Activated T-cell treated with anti-CD3 and anti-CD28 coated beads, Interleukin-2, amount 50 U/mL, for 4 hours (primary cell): ENCODE data around the gene POLD2. TPM values are rescaled to one million over a fixed set of nuclear protein-coding genes. Genes with fewer than 3 reads are reported as not detected.
A peak's percentile ranks its signal among the peaks of the same experiment; 100 is the strongest.

Source experiments
- ATAC-seq, 2 donors: fragments of 200-7000 bp; cut with Tn5 transposase; one replicate each; pipeline ENCODE4 v1.10.0; 2021
- DNase-seq: peaks from one replicate; pipeline ENCODE4 v3.0.0-alpha.2; 2020
- H3K27me3 Mint-ChIP-seq: one replicate; pipeline ENCODE4 v1.8.0; 2021; ENCODE audit warnings: low read depth, mixed read lengths
- H3K36me3 Mint-ChIP-seq: one replicate; pipeline ENCODE4 v1.8.0; 2022; ENCODE audit warnings: mixed read lengths; ENCODE audit not compliant: insufficient read depth
- H3K4me1 Mint-ChIP-seq: one replicate; pipeline ENCODE4 v1.8.0; 2021; ENCODE audit warnings: low read depth, mixed read lengths
- H3K4me3 Mint-ChIP-seq: one replicate; pipeline ENCODE4 v1.8.0; 2021; ENCODE audit warnings: mild to moderate bottlenecking, moderate library complexity, mixed read lengths
- H3K9me3 Mint-ChIP-seq: one replicate; pipeline ENCODE4 v1.8.0; 2021; ENCODE audit warnings: mixed read lengths
- total RNA-seq, 3 donors: library from RNA; stranded (reverse); gene quantifications; one replicate each; pipeline ENCODE4 v1.2.1, GENCODE V29; 2021

The POLD2 gene
- total RNA-seq, 3 donors from 2014 or later: 336 to 373 (median 346) TPM

GRCh38 chr7:44098092-44099068 is 25.0 kb downstream of the POLD2 start:
- no peaks in the 10 kb centered on the region for H3K9me3 Mint-ChIP-seq
- no peaks in the 10 kb centered on the region for H3K36me3 Mint-ChIP-seq
- H3K27me3 Mint-ChIP-seq: peaks cover 4% of the 10 kb centered on the region
- ATAC-seq (no peak), DNase-seq (no peak)
- H3K4me1 Mint-ChIP-seq: peaks cover 12% of the 10 kb centered on the region
- H3K4me3 Mint-ChIP-seq: no peak overlapping the region

GRCh38 chr7:44097064-44097932 is 26.1 kb downstream of the POLD2 start:
- no peak for DNase-seq
- Mint-ChIP-seq H3K4me1 (peaks cover 10% of the 10 kb centered on the region), H3K4me3 (no peak overlapping the region), H3K36me3 (no peaks in the 10 kb centered on the region), H3K27me3 (no peaks in the 10 kb centered on the region), H3K9me3 (no peaks in the 10 kb centered on the region)
- peak; percentile 36 to 46 for ATAC-seq

DNA sequence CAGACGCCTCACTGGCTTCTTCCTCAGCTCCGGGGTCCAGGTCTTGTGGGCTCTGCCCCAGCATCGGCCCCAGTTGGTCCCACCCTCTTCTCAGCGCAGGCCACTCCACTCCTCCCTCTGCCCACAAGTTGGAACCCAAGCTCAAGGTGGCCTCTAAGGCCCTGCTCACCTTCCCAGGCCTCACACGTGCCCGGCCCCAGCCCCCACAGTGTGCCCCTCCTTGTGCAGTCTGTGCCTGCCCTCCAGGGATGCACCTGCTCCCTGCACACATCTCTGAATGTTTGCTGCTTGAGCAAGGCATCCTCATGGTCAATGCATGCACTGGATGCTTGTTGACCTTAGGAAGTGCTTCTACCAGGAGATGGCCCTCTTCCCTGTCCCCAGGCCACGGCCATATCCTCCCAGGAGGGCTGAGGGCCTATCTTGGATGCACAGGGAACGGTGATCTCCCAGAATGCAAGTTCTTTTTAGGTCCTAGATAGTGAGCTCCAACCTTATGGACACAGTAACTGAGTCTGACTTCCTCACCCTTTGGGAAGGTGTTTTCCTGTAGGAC is 26.9 kb downstream of the POLD2 start:
- ATAC-seq: no peak
- DNase-seq: no peak
- Mint-ChIP-seq H3K4me1 (peaks cover 10% of the 10 kb centered on the region), H3K4me3 (no peak overlapping the region), H3K27me3 (no peaks in the 10 kb centered on the region), H3K9me3 (no peaks in the 10 kb centered on the region), H3K36me3 (no peaks in the 10 kb centered on the region)

GRCh38 chr7:44095781-44096180 is 27.6 kb downstream of the POLD2 start:
- Mint-ChIP-seq H3K27me3 (no peaks in the 10 kb centered on the region), H3K36me3 (no peaks in the 10 kb centered on the region), H3K4me1 (peaks cover 10% of the 10 kb centered on the region), H3K4me3 (no peak overlapping the region), H3K9me3 (no peaks in the 10 kb centered on the region)
- no peak for DNase-seq
- ATAC-seq: no peak

DNA sequence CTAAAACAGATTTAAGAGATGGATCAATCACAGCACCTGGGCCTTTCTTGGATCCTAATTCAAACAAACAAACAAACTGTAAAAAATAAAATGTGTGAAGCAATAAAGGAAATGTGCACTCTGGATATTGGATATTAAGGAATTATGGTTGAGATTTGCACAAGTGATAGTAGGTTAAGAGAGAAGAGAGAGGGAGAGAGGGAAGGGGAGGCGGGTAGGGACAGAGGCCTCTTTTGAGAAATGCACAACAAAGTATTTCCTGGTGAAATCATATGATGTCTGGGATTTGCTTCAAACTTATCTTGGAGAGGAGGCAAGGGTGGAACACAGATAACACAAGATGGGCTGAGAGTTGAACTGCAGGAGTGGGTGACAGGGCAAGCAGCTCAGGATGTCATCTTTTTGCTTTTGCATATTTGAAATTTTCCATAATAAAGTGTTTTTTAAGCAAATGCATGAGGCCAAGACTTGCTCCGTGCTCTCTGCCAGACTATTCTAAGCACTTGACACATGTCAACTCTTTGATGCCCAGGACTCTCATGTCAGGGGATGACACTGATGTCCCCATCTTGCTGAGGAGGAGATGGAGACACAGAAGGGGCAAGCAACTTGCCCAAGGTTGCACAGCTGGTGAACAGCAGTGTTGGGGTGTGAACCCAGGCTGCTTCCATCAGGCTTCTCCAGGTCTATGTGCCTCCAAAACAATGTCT is 28.3 kb downstream of the POLD2 start:
- no peaks in the 10 kb centered on the region for H3K9me3 Mint-ChIP-seq
- no peaks in the 10 kb centered on the region for H3K36me3 Mint-ChIP-seq
- H3K4me3 Mint-ChIP-seq: no peak overlapping the region
- DNase-seq: no peak
- no peak for ATAC-seq
- H3K4me1 Mint-ChIP-seq: peaks cover 10% of the 10 kb centered on the region
- no peaks in the 10 kb centered on the region for H3K27me3 Mint-ChIP-seq

DNA sequence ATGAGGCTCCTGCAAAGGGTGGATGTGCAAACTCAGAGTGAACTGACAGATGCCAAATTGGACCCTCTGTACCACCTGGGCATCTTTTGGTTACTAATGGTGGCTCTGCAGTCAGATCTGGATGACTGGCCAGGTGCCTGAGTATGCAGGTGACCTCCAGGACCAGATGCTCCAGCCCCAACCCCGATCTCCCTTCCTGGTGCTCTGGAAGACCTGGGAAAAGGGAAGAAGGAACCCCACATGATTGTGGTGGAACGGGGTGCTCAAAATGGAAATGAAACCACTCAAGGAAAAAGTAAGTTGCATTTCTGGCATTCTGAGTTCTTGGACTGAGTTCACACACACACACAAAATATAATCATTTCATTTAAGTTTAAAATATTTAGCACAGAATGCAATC is 29.0 kb downstream of the POLD2 start:
- Mint-ChIP-seq H3K4me1 (peaks cover 10% of the 10 kb centered on the region), H3K36me3 (no peaks in the 10 kb centered on the region), H3K9me3 (no peaks in the 10 kb centered on the region), H3K27me3 (no peaks in the 10 kb centered on the region), H3K4me3 (no peak overlapping the region)
- ATAC-seq (no peak), DNase-seq (no peak)

DNA sequence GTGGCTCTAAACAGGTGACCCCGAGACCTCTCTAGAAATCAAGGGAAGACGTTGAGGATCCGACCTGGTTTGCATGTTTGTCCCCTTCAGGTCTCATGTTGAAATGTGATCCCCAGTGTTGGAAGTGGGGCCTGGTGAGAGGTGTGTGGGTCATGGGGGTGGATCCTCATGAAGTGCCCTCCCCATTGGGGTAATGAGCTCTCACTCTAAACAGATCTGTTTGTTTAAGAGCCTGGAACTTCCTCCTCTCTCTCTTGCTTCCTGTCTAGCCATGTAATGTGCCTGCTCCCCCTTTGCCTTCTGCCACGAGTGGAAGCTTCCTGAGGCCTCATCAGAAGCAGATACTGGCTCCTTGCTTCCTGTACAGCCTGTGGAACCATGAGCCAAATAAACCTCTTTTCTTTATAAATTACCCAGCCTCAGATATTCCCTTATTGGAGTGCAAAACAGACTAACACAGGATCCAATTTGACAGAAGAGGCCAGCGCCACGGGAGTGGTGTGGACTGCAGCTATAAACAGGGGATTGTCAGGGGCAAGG is 30.2 kb downstream of the POLD2 start:
- no peaks in the 10 kb centered on the region for H3K9me3 Mint-ChIP-seq
- no peaks in the 10 kb centered on the region for H3K27me3 Mint-ChIP-seq
- H3K4me1 Mint-ChIP-seq: peaks cover 10% of the 10 kb centered on the region
- no peak for ATAC-seq
- no peak for DNase-seq
- H3K4me3 Mint-ChIP-seq: no peak overlapping the region
- no peaks in the 10 kb centered on the region for H3K36me3 Mint-ChIP-seq

DNA sequence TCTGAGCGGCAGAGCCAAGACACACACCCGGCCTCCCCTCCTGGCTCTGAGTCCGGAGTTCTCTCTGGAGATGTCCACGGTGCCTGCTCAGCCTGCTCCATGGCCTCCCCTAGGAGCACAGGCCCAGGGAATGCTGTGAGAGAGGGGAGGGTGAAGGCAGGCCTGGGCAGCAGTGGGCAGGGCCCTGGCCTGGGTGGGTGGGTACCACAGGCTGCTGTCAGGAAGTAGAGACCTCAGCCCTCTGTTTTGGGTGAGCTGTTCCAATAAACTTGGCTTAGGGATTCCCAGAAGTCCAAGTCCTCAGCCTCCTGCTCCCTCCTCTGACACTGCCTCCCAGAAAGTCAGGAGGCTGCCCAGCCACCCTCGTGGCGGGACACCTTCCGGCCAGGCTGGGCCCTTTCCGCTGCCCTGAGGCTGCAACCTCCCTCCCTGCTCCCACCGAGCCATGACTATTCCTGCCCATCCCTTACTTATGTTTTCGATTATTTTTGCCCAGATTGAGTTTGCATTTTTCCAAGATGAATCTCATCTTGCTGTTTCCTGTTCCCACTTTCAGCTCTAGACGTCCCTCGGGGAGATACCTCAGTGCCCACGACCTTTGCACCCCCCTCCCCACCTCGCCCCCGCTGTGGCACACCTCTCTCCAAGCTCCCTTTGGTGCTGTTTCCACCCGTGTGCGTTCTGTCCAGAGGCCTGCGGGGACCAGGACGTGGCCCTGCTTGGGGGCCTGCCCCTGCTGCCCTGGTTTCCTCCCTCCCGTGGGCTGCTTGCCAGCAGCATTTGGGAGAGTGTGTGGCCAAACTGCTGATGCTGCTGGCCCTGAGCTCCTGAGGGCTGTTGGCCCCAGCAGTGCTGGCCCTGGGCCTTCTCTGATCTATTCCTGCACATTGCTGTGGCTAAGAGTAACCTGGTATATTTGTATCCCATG is 35.2 kb downstream of the POLD2 start:
- H3K9me3 Mint-ChIP-seq: no peaks in the 10 kb centered on the region
- no peak overlapping the region for H3K4me3 Mint-ChIP-seq
- no peak for DNase-seq
- no peaks in the 10 kb centered on the region for H3K36me3 Mint-ChIP-seq
- H3K4me1 Mint-ChIP-seq: peaks cover 6% of the 10 kb centered on the region
- no peak for ATAC-seq
- H3K27me3 Mint-ChIP-seq: no peaks in the 10 kb centered on the region

GRCh38 chr7:44086627-44087026 is 36.7 kb downstream of the POLD2 start:
- H3K36me3 Mint-ChIP-seq: no peaks in the 10 kb centered on the region
- peaks cover 12% of the 10 kb centered on the region for H3K4me1 Mint-ChIP-seq
- no peaks in the 10 kb centered on the region for H3K27me3 Mint-ChIP-seq
- ATAC-seq: no peak
- no peak for DNase-seq
- no peaks in the 10 kb centered on the region for H3K9me3 Mint-ChIP-seq
- no peak overlapping the region for H3K4me3 Mint-ChIP-seq

DNA sequence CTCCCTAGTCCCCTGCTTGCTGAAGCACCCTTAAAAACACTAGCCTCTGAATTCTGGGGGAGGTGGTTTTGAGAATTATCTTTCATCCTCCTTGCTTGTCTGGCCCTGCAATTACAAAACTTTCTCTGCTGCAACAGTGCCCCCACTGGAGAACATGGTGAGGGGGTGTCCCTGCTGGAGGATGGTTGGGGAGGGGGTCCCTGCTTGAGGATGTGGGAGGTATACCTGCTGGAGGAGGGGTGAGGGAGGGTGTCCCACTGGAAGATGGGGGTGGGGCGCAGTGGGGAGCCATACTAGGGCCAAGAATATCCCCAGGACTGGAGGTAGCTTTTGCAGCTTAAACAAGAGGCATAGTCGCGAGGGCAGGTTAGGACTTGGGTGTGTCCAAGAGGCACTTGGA is 37.8 kb downstream of the POLD2 start:
- DNase-seq (no peak), ATAC-seq (no peak)
- peaks cover 2% of the 10 kb centered on the region for H3K36me3 Mint-ChIP-seq
- peaks cover 21% of the 10 kb centered on the region for H3K4me1 Mint-ChIP-seq
- H3K27me3 Mint-ChIP-seq: no peaks in the 10 kb centered on the region
- H3K4me3 Mint-ChIP-seq: no peak overlapping the region
- H3K9me3 Mint-ChIP-seq: no peaks in the 10 kb centered on the region

GRCh38 chr7:44084701-44085100 is 38.6 kb downstream of the POLD2 start:
- Mint-ChIP-seq H3K27me3 (no peaks in the 10 kb centered on the region), H3K36me3 (peaks cover 2% of the 10 kb centered on the region), H3K4me1 (peaks cover 27% of the 10 kb centered on the region), H3K9me3 (no peaks in the 10 kb centered on the region), H3K4me3 (no peak overlapping the region)
- no peak for ATAC-seq
- no peak for DNase-seq

- ATAC-seq (no peak), DNase-seq (no peak)
- Mint-ChIP-seq H3K4me1 (peaks cover 27% of the 10 kb centered on the region), H3K27me3 (no peaks in the 10 kb centered on the region), H3K4me3 (peak overlapping the region; percentile 72), H3K36me3 (peaks cover 2% of the 10 kb centered on the region), H3K9me3 (no peaks in the 10 kb centered on the region)
Measured at GRCh38 chr7:44083796-44084195, 39.6 kb downstream of the POLD2 start.
